ENCODE results near the gene WDR64.

- TF ChIP-seq, protein P1, sequence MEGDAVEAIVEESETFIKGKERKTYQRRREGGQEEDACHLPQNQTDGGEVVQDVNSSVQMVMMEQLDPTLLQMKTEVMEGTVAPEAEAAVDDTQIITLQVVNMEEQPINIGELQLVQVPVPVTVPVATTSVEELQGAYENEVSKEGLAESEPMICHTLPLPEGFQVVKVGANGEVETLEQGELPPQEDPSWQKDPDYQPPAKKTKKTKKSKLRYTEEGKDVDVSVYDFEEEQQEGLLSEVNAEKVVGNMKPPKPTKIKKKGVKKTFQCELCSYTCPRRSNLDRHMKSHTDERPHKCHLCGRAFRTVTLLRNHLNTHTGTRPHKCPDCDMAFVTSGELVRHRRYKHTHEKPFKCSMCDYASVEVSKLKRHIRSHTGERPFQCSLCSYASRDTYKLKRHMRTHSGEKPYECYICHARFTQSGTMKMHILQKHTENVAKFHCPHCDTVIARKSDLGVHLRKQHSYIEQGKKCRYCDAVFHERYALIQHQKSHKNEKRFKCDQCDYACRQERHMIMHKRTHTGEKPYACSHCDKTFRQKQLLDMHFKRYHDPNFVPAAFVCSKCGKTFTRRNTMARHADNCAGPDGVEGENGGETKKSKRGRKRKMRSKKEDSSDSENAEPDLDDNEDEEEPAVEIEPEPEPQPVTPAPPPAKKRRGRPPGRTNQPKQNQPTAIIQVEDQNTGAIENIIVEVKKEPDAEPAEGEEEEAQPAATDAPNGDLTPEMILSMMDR (IDR thresholded peaks at IDR 0.05): no peak
- TF ChIP-seq POLR2A (IDR thresholded peaks at IDR 0.05) (no peak), EP300 (IDR thresholded peaks at IDR 0.05) (no peak)
Observed at GRCh38 chr1:241747992-241748391, 95.9 kb downstream of the WDR64 start.

Data from ovary (tissue), 3 donors.